ENCODE results near the gene ZDHHC11B.
"Not testable (repeated sequence)": the region's sequence is repeated elsewhere in the genome, so short reads cannot be mapped to it uniquely, and the experiment has no call there.

The ZDHHC11B gene

DNA sequence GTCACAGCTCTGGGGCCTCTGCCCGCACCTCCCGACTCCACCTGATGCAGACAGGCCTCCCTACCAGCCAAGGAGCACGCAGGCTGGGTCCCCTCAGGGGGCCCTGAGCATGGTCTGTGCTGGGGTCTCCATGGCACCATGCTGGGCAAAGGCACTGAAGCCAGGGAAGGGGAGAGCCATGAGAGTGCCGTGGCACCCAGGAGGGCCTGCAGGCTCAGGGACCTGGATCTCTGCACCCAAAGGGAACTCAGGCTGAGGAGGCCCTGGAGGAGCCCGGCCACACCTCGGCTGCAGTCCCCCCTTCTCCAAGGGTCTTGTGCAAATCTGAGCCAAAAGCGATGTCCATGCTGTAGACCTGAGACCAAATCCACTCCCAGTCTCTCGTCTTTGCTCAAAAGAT, 32.5 kb downstream of the ZDHHC11B start:
- not testable (repeated sequence) for DNase-seq

DNA sequence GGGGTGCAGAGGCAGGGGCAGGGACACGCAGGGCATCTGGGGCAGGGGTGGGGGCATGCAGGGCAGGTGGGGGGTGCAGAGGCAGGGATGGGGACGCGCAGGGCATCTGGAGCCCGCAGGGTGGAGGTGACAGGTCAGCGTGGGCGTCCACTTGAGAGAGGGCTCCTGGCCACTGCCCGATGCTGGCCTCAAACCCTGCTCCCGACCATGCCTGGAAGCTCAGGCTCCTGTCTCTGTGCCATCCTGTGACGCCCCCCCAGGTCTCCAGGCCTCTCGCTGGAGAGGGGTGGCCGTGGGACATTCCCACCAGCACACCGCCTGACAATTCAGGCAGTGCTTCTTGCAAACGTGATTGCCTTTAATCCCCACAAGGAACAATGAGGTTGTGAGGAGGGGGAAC, 33.0 kb downstream of the ZDHHC11B start:
- DNase-seq = no peak

DNA sequence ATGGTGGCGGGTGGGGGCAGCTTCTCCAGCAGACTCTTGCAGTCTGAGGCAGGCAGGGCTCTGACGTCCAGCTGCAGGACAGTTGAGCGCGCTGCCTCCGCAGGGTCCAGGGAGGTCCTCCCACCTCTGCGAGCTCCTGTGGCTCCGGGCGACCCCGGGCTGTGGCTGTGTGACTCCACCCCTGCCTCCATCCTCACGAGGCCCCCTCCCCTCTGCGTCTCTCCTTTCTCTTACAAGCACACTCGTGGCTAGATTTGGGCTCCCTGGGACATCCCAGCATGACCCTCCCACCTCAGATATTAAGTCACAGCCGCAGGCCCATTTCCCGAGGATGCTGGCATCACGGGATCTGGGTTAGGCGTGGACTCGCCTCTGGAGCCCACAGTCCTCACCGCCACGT, 34.3 kb downstream of the ZDHHC11B start:
- DNase-seq = not testable (repeated sequence)

DNA sequence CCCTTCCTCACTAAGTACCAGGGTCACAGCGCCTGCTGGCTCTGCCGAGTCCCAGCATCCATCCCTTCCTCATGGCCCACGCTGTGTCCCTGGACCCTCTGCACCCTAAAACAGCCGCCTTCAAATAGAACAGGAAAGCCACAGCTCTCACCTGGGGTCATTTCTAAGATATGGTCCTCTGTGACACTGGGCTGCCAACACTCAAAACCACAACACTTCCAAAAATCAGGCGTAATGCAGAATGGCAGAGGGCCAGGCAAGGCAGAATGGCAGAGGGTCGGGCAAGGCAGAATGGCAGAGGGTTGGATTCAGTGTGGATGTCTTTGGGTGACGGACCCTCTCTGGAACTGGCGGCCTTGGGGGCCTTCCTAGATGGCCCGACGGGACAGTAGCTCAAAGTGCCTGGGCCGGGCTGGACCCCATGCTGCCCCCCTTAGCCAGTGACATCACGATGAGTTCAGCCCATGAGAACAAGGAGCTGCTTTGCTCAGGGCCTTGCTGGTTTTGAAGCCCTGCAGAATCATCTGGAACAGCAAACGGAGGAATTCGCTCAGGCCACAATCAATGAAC, 35.3 kb downstream of the ZDHHC11B start:
- DNase-seq = no peak

DNA sequence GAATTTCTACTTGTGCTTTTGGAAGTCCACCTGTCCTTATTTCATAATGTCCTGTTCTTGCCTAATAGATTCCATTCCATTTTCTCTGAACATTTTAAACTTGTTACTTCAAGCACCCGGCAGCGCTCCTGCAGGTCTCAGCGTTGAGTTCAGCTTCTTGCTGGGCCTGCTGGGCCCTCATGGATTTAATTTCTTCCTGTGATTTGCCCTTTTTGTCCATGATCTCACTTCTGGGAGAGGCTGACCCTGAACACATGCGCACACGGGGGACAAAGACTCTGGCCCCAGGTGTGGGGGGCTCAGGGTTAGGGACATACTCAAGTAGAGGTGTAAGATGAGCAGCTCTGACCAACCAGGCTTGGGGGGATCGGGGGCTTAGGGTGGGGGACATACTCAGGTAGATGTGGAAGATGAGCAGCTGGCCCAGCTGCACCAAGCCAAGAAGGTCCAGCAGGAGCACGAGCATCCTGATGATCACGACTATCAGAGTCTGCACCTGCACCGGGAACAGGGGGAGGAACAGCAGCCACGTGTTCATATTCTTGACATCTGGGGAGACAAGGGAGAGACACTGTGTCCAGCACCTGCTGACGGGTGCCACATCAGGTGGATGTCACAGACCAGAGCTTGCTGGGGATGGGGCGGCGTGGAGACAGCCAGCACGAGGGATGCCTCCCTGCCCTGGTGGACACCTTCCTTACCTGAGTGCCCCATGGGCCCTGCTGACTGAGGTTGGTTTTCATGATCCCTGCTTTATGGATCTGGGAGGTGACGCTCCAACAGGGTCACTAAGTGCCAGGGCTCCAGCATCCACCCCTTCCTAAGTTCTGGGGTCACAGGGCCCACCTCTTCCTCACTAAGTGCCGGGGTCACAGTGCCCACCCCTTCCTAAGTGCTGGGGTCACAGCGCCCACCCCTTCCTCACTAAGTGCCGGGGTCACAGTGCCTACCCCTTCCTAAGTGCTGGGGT, 36.2 kb downstream of the ZDHHC11B start:
- DNase-seq = not testable (repeated sequence)

DNA sequence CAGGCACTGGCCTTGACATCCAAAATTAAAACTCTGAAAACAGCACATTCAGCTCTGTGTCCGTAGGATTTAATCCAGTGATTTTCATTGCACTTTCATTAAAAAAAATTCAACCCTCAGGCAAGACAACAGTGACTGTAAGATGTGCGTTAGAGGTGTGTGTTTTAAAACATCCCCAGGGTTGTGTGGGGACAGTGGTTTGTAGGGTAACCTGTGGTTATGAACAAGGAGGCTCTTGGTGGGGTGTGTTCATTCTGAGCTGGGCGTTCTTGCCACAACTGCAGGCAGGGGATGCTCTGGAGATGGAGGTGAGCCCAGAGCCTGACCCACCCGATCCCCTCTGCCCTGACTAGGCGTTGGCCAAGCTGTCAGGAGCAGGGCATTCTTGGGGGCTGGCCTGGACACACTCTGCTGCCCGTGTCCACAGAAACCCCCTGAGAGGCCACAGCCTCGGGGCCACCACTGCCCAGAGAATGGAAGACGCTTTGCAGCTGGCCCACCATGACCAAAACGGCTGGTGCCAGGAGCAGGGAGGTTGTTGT, 37.2 kb downstream of the ZDHHC11B start:
- DNase-seq = not testable (repeated sequence)

DNA sequence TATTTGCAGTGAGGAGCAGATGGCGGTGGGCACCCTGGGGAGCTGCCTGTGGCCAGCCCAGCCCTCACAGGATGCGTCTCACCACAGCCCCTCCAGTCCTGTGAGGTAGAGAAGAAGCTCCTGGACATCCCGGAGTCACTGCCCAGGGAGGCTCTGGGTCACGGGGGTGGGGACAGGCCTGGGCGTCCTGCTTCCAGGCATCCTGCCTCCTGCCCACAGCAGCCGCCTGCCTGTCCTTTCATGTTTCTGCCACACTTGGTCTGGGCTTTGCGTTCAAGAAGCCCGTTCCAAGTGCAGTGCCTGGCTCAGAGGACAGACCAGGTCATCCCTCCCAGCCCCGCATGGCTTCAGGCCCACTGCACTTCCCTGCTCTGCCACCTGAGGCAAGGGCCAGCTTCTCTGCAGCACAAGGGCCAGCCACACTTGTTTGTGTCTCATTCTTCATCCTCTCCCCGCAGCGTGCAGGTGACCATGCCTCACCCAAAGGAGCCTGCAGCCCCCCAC, 38.2 kb downstream of the ZDHHC11B start:
- DNase-seq = no peak

DNA sequence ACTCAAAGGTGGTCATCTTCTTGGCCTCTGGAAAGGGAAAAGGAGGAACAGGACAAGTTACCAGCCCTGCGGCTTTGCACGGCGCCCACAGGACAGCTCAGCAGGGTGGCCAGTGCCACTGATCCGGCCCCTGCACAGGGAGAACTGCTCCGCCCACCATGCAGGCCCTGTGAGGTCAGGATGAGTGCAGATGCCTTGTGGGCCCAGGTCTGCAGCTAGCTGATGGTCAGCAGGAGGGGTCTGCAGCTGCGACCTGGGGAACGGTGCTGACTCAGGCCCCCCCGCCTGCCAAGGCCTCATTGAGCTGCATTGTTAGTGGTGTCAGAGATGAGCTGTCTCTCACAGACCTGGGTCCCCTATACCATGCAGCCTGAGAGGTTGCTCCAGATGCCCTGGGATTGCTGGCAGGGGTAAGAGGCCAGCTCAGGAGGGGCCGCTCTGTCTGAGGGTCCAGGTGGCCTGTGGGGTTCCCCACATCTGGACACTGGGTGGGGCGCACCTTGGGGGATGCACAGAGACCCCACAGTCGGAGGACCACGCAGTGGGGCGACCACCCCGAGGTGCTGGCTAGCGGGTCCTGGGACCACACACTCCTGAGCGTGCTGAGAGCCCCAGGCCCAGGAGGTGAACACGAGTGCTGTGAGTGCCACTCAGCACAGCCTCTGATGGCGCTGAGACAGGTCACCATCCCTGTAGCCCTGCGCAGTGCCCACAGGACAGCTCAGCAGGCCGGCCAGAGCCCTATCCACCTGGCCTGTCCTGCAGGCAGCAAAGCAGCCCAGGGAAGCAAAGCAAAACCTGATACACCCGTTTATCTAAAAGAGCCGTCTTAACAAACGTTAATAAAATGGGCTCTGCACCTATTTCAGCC, 39.0 kb downstream of the ZDHHC11B start:
- not testable (repeated sequence) for DNase-seq

DNA sequence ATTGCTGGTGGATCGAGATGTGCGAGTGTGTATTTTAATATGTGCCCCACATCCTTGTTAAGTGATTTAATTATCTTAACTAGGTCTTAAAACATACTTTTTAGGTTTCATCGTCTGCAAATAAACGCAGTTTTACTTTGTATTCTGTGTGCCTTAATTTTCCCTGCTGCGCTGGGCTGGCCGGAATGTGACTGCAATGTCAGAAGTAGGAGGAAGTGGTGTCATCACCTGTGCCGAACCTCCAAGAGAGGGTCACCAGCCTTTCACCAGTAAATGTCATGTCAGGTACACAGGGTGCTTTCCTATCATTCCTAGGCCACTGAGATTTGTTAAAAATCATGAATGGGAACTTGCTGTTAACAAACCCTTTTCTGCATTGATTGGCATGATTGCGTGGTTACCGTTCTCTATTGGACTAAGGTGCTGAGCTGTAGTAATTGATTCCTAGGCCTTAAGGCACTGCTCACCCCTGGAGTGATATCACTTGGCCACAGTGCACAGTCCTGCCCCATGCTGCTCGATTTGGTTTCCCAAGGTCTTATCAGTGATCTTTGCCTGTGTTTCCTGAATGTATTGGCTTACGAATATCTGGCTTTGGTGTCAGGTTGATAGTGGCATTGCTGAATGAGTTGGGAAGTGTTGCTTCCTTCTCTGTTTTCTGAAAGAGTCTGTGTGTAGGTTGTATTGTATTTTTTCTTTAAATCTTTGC, 40.7 kb downstream of the ZDHHC11B start:
- DNase-seq = not testable (repeated sequence)

DNA sequence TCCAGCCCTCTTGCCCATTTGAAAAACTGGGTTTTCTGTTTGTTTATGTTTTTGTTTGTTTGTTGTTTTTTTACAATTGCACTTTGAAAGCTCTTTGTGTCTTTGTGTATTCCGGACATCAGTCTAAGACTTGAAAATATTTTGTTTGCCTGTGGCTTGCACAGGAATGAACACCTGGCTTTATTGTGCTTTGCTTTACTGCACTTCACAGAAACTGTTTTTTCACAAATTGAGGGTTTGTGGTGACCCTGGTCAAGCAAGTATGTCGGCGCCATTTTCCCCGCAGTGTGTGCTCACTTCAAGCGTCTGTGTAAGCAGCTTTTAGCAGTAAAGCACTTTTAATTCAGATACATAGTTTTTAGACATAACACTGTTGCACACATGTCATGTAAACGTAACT, 42.3 kb downstream of the ZDHHC11B start:
- DNase-seq = not testable (repeated sequence)

DNA sequence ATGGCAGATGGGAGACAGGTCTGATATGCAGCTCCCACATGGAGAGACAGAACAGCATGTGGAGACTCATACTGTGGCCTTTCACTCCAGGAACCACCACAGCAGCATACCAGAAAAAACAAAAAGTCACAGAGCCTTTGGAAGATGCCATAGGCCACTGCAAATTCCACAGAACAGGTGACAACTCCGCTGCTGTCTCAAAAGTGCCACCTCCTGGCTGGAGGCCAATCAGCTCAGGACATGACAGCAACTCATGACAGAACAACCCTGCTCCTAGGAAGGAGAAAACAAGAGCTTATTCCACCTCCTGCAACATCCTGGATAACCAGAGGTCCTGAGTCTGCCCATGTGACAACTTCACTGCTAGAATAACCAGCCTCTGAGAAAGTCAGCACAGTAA, 50.4 kb downstream of the ZDHHC11B start:
- not testable (repeated sequence) for DNase-seq

DNA sequence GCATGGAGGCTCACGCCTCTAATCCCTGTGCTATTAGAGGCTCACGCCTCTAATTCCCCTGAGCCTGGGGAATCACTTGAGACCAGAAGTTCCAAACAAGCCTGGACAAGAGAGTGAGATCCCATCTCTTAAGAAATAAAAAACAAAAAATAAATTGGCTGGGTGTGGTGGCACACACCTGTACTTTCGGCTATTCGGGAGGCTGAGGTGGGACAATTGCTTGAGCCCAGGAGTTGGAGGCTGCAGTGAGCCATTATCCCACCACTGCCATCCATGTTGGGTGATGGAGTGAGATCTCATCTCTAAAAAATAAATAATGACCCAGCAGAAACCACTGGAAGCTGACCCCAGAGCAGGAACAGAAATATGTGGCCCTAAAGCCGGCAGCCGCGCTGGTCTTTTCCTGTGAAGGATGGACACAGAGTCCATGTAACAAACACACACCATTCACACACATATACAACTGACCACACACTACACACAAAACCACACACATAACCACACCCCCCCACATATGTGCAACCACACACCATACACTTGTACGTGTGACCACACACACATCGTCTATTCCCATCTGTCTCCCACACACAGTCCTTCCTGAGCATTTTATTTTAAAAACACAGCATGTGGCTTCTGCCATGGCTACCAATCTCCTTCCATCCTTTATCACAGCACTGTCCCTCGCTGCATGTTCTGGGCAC, 51.6 kb downstream of the ZDHHC11B start:
- DNase-seq = not testable (repeated sequence)

DNA sequence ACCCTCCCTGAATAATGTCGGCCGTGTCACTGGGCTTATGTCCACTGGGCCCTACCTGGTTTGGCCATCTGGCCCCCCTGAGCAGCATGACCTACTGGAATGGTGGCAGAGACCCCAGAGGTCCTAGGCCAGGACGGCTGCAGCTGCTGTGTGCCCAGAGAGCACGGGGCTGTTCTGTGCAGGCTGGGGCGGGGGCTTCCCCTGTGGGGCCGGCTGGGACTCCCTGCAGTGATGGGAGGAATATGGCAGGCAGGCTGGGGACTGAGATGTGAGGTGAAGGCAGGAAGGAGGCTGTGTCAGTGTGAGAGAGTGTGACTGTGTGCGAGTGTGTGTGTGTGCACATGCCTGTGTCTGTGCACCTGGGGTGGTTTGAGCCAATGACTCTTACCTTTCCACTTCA, 55.3 kb downstream of the ZDHHC11B start:
- not testable (repeated sequence) for DNase-seq

DNA sequence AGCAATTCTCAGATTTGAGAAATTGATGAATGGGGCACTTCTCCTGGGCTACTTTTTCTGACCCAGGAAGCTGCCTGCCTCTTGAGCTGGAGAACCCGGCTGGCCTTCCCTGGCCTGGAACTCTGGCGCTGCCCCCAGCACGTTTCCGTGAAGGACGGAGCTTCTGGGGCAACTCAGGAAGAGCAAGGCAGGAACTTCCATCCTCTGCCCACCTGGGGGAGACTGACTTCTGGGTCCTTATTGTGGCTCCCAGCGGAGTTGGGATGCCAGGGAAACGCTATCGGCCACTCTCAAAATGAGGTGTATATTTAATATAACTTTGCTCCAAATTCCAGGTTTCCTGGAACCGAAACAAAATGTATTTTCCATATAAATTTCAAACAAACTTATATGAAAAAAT, 57.4 kb downstream of the ZDHHC11B start:
- not testable (repeated sequence) for DNase-seq

DNA sequence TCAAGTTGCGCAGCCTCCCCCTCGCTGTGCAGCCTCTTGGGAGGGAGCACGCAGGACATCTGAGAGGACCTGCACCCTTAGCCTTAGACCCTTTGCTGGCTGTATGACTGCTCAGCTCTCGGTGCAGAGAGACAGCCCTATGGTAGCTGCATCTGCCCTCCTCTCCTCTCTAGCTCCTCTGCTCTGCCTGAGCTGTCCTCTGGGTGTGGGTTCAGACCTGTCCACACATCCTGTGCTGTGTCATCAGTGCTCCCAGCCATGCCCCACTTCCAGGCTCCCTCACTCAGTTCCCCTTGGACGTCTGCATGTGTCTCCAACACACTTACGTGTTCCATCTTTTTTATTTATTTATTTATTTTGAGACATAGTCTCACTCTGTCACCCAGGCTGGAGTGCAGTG, 60.7 kb downstream of the ZDHHC11B start:
- not testable (repeated sequence) for DNase-seq

DNA sequence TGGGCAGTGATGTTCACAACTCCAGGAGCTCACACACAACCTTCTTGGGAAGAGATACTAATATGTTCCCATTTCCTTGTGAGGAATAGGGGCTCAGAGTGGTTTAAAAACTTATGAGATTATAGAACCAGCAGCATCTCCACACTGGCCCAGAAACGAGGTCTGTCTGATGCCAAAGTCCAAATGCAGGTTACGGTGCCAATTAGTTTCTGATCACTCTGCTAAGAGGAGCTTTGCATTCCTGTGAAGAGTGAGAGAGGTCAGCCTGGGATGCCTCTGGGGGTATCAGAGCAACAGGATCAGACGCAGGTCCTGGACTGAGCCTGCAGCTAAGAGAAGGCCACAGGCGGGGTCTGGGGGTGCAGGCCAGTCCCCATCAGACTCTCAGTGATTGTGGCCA, 61.2 kb downstream of the ZDHHC11B start:
- not testable (repeated sequence) for DNase-seq

DNA sequence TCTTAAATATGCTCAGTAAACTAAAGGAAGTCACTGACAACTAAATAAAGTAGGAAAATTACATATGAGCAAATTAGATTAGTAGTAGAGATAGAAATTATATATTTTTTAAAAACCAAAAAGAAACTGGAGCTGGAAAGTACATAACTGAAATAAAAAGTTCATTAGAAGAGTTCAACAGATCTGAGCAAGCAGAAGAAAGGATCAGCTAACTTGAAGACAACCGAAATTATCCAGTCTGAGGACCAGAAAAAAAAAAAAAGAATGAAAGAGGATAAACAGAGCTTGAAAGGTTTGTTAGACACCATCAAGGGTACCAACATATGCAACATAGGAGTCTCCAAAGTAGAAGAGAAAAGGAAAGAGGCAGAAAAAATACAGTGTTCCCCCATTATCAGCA, 65.2 kb downstream of the ZDHHC11B start:
- DNase-seq = not testable (repeated sequence)

DNA sequence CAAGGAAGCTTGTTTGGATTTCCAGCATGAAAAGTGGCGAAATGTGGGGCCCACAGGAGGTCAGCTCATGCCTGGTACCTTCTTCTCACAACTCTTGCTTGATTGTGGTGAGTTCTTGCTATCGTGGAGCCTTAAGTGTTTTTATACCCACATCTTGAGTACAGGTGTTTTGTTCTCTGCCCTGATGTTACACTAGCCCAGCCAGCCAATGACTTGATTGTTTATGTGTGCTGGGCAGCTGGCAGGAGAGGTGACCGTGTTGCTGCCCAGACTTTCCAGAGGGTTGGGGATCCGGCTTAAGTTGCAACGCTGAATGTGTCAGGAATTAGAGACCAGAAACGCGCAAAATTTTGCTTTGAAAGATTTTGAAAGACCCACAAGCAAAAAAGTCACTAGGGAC, 67.4 kb downstream of the ZDHHC11B start:
- no peak for DNase-seq

DNA sequence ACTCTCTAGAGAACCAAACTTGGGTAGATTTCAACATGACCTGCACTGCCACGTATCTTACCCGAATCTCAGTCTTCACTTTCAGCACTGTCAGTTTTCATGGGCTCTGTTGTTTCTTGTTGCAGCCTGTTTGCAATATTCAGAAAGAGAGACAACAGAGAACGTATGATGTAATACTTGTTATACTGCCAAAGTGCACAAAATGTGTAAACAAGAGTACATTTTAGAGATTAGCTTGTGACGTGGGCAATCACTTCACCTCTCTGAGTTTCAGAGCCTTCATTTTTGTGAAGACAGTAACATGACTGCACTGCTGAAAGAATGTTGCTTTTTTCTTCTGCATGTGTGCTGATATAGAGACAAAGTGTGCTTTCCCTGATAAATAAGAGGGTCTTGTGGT, 67.8 kb downstream of the ZDHHC11B start:
- not testable (repeated sequence) for DNase-seq

DNA sequence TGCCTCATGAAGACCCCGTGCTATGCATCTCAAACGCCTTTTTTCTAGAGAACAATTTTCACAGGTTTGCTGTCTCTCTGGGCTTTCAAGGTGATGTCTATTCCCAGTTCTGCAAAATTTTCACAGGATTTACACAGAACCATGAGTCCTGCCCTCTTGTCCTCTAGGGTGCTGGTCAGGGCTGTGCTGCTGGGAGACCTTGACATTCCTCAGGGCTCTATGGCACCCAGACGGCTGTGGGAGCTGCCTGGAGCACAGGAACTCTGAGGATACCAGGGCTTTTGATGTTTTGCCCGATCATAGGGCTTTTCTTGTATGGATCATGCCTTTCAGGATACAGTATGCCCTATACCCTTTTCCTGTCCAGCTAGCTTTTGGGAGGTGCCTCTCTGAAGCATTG, 68.9 kb downstream of the ZDHHC11B start:
- DNase-seq = not testable (repeated sequence)
